Large intestine (tissue), 3 donors: ENCODE data around the gene ANKRD22. TPM values are rescaled to one million over a fixed set of nuclear protein-coding genes. Genes with fewer than 3 reads are reported as not detected.
A peak's percentile ranks its signal among the peaks of the same experiment; 100 is the strongest.

Experiments used
- DNase-seq, 2 donors: peaks; one replicate each; pipeline versions ENCODE4 v3.0.0 to v3.0.0-alpha.2; 2013
- H3K27ac ChIP-seq: one replicate; pipeline ENCODE4 v1.5.1; 2013; ENCODE audit warnings: low read length
- H3K27me3 ChIP-seq: 2 replicates; pipeline ENCODE4 v1.6.1; 2013; ENCODE audit warnings: low read length; ENCODE audit not compliant: control insufficient read depth, insufficient read depth
- H3K36me3 ChIP-seq: 2 replicates; pipeline ENCODE4 v1.6.1; 2013; ENCODE audit warnings: low read length; ENCODE audit not compliant: control insufficient read depth, insufficient read depth
- H3K4me1 ChIP-seq: one replicate; pipeline ENCODE4 v1.6.1; 2013; ENCODE audit warnings: low read length; ENCODE audit not compliant: control insufficient read depth, insufficient read depth
- H3K4me3 ChIP-seq: one replicate; pipeline ENCODE4 v1.5.1; 2013; ENCODE audit warnings: low read length
- H3K9me3 ChIP-seq: one replicate; pipeline ENCODE4 v1.6.1; 2013; ENCODE audit warnings: mild to moderate bottlenecking, low read depth, low read length, moderate library complexity; ENCODE audit not compliant: control insufficient read depth
- WGBS: methylation state at CpG from one replicate; pipeline ENCODE4 v1.1.5; 2013; ENCODE audit warnings: low lambda C conversion rate; ENCODE audit not compliant: insufficient coverage; 5-methylcytosine and 5-hydroxymethylcytosine counted together
- polyA plus RNA-seq: library from polyadenylated mRNA; unstranded; fragments of 120-200 nt; gene quantifications from one replicate; pipeline ENCODE4 v1.2.1, GENCODE V29; 2013

Gene ANKRD22
- polyA plus RNA-seq, 1 donor, result 1.3 TPM

DNA sequence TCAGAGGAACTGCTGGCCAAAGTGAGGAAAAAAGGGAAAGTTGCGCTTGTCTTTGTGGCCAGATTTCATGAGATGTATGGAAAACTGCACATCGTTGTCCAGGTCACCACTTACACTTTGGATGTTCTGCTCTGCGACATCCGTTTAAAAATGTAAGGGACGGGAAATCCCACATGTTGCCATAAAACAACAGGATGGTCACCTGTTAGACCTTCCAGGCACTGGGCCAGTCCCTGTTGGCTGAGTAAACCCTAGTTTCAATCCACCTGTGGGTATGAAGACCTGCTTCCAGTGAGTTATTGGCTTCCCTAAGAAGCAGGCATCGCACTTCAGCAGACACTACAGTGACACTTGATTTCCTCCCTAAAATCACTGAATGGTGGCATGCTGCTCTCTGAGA is 25.7 kb upstream of the ANKRD22 start:
- Histone ChIP-seq H3K27ac (no peak overlapping the region), H3K9me3 (no peaks in the 10 kb centered on the region), H3K4me1 (peaks cover 8% of the 10 kb centered on the region), H3K36me3 (no peaks in the 10 kb centered on the region), H3K4me3 (no peak overlapping the region), H3K27me3 (no peaks in the 10 kb centered on the region)
- WGBS, result no CpG with 5 or more reads among the region's 6 CpGs
- no peak for DNase-seq

DNA sequence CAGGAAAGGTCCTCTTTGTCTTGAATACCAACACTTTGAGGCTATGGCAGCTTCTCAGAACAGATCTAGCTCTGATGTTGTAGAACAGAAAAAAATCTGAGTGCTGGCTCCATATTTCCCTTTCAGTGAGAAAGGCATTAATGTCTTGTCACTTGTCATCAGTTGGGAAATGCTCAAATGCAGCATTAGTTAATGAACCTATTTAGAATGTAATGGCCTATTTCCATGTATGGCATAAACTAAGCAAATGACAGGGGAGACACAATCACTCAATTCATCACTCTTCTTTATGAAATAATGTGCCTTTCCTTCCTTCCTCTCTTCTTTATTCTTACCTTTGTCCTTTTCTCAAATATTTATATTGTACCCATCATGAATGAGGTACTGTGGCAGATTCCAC is 23.4 kb upstream of the ANKRD22 start:
- H3K9me3 ChIP-seq, result no peaks in the 10 kb centered on the region
- no peak overlapping the region for H3K4me3 ChIP-seq
- H3K27me3 ChIP-seq, result no peaks in the 10 kb centered on the region
- peaks cover 8% of the 10 kb centered on the region for H3K4me1 ChIP-seq
- no peaks in the 10 kb centered on the region for H3K36me3 ChIP-seq
- no peak overlapping the region for H3K27ac ChIP-seq
- no peak for DNase-seq

DNA sequence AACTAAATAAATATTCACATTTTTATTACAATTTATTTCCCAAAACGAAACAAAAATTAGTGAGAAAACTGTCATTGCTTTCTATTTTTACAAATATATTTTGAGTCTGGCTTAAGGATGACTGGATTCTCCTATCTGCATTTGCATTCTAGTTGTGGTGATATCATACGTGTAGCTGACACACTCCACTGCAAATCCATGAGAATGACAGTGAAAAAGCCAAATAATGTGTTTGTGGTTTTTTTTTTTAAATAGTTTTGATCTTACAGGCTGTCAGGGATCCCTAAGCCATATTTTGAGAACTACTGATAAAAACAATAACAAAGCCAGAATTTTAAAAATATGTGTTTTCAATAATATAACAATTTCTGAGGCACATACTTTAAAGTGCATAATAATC is 22.6 kb upstream of the ANKRD22 start:
- Histone ChIP-seq H3K9me3 (no peaks in the 10 kb centered on the region), H3K27me3 (no peaks in the 10 kb centered on the region)

DNA sequence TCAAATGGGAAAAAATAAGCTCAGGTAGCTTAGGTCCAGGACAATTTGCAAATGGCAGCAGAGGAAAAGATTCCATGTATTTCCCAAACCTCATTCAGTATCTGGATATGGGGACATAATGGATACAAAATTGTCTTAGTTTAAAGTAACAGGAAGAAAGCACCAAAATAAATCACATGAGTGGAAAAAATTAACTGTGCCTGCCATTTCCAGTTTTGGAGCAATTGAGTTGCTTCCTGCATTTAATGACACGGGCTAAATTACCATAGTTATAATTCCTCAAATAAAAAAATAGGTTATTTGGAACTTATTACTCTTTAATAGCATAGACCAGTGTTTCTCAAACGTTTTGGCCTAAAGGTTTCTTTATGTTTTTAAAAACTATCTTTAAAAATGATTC is 22.1 kb upstream of the ANKRD22 start:
- Histone ChIP-seq H3K27me3 (no peaks in the 10 kb centered on the region), H3K4me1 (no peaks in the 10 kb centered on the region), H3K4me3 (no peak overlapping the region), H3K27ac (no peak overlapping the region), H3K9me3 (no peaks in the 10 kb centered on the region), H3K36me3 (no peaks in the 10 kb centered on the region)
- 86% methylated on average over 1 of the region's 2 CpGs for WGBS
- DNase-seq, result no peak

More for the DNA sequence above, 22.6 kb upstream of the ANKRD22 start:
- peaks cover 3% of the 10 kb centered on the region for H3K4me1 ChIP-seq
- H3K4me3 ChIP-seq, result no peak overlapping the region
- no peak for DNase-seq
- WGBS, result 100% methylated on average over 1 of the region's 2 CpGs
- no peaks in the 10 kb centered on the region for H3K36me3 ChIP-seq
- H3K27ac ChIP-seq, result no peak overlapping the region

DNA sequence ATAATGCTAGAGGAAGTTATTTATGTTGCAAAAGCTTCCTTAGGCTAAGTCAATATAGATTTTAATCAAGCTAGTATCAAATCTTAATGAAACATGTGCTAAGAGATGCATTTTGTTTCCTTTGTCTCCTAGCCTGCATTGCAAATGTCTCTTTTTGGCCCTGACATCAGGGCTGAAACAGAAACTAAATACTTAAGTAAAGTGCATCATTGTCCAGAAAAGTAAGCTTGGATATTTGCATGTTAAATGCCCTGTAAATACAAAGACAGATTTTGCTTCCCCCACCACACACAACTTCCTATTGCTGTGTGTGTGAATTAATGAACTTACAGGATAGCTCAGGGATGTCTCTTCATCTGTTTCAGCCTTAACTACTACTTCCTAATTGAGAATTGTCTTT is 18.4 kb upstream of the ANKRD22 start:
- DNase-seq, result no peak
- Histone ChIP-seq H3K27ac (no peak overlapping the region), H3K4me1 (no peaks in the 10 kb centered on the region), H3K36me3 (no peaks in the 10 kb centered on the region), H3K27me3 (no peaks in the 10 kb centered on the region), H3K9me3 (no peaks in the 10 kb centered on the region), H3K4me3 (no peak overlapping the region)

DNA sequence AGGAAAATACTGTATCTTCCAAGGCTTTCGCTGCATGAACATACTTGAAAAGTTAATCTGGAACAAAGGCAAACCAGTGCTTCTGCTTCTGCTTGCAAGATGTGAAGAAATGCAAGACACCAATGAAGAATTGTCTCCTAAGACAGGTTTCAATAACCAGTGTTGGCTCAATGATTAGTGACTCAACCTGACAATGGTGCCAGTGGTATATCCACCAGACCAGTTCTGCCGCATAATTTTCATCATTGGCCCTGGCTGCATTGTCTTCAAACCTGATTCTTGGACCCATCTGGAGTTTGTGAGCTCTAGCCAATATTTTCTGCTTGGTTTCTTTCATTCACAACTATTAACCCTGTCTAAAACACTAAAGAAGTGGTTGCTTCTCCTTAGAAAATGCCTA is 14.8 kb upstream of the ANKRD22 start:
- Histone ChIP-seq H3K9me3 (no peaks in the 10 kb centered on the region), H3K27me3 (no peaks in the 10 kb centered on the region), H3K4me1 (no peaks in the 10 kb centered on the region), H3K27ac (no peak overlapping the region), H3K36me3 (no peaks in the 10 kb centered on the region), H3K4me3 (no peak overlapping the region)
- no CpG with 5 or more reads among the region's 2 CpGs for WGBS
- no peak for DNase-seq

DNA sequence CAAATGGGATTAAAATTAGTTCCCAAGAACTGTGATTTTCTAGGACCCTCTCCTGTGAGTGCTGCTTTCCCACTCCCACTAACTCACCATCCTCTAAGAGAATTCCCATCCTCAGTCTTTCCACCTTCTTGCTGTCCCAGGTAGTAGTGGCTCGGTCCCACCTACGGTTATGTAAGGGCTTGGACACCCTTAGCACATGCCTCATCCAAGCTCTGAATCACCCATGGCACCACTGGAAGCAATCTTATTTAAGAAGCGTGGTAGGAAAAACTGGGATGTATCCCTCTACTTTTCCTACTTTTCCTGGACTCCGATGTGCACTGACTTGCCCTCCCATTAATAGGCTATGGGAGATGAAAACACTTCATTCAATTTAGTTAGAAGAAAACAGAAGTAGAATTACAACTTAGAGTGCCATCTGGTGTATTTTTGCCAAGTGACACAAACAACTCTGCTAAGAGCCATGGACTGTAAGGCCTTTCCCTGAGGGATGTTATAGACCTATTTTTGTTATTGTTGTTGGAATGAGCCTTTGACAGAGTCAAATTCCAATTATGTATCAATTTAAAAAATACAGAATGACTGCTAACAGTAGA is 13.7 kb upstream of the ANKRD22 start:
- Histone ChIP-seq H3K36me3 (no peaks in the 10 kb centered on the region), H3K4me1 (no peaks in the 10 kb centered on the region), H3K27ac (no peak overlapping the region), H3K9me3 (no peaks in the 10 kb centered on the region), H3K27me3 (no peaks in the 10 kb centered on the region), H3K4me3 (no peak overlapping the region)
- DNase-seq, result peak in 1 of 2 donors; percentile 44
- 100% methylated on average over 3 of the region's 4 CpGs for WGBS

DNA sequence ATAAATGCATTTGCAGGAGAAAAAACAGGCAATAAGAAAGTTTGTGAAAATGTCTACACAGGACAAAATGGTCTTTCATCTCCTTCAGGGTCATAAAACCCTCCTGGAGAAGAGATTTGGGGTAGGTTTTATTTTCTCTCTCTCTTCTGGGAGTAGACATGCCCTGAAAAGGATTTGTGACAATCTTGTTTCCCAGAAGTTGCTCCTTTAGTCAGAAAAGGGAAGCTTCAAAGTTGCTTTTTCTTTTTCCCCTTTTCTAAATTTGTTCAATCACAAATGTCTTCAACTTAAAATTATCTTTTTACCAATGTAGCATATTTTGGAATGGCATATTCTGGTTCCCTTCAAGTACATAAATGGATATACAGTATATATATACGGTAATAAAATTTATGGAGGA is 9.4 kb upstream of the ANKRD22 start:
- Histone ChIP-seq H3K4me3 (no peak overlapping the region), H3K4me1 (peaks cover 14% of the 10 kb centered on the region), H3K27me3 (no peaks in the 10 kb centered on the region), H3K27ac (no peak overlapping the region), H3K36me3 (no peaks in the 10 kb centered on the region), H3K9me3 (no peaks in the 10 kb centered on the region)
- DNase-seq, result no peak
- WGBS, result 10% methylated on average over 1 of the region's 1 CpG

DNA sequence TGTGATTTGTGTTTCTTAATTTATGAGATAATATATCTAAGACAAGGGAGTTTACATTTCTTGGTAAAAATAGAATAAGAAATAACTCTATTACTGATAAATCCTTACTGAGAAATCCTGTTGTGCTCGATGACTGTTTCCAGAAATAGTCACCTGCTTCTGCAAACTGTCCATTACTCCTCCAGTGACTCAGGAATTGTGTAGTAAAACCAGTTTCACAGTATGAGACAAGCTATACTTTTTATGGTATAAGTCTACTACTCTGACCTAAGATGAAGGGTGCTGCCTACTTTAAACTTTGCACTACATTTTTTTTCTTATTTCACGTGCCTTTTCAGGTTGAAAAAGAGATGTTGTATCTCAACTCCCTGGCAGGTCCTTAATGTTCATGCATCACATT is 6.8 kb upstream of the ANKRD22 start:
- peak; percentile 79 to 92 for DNase-seq
- Histone ChIP-seq H3K27ac (peak overlapping the region; percentile 88), H3K4me3 (no peak overlapping the region), H3K36me3 (no peaks in the 10 kb centered on the region), H3K9me3 (no peaks in the 10 kb centered on the region), H3K4me1 (peaks cover 14% of the 10 kb centered on the region), H3K27me3 (no peaks in the 10 kb centered on the region)
- 7% methylated on average over 2 of the region's 2 CpGs for WGBS

DNA sequence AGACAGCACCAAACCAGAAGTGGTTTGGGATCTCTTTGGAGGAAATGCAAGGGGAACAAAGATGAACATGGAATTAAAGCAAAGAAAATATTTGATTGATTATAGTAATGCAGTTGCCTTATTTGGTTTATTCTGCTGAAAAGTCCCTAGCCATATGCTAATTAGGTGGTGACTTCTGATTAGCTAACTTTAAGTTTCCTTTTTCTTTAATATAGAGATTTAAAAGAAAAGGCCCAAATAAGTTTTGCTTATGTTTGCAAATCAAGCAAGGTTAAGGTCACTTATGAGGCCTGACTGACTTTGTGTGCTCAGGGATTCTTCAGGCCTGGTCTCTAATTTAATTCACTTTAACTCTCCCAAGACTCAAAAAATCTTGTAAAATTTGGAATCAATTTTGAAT is 6.2 kb upstream of the ANKRD22 start:
- no peaks in the 10 kb centered on the region for H3K36me3 ChIP-seq
- no peak overlapping the region for H3K4me3 ChIP-seq
- no peaks in the 10 kb centered on the region for H3K9me3 ChIP-seq
- peak overlapping the region; percentile 88 for H3K27ac ChIP-seq
- H3K4me1 ChIP-seq, result peaks cover 14% of the 10 kb centered on the region
- no peak for DNase-seq
- H3K27me3 ChIP-seq, result no peaks in the 10 kb centered on the region

DNA sequence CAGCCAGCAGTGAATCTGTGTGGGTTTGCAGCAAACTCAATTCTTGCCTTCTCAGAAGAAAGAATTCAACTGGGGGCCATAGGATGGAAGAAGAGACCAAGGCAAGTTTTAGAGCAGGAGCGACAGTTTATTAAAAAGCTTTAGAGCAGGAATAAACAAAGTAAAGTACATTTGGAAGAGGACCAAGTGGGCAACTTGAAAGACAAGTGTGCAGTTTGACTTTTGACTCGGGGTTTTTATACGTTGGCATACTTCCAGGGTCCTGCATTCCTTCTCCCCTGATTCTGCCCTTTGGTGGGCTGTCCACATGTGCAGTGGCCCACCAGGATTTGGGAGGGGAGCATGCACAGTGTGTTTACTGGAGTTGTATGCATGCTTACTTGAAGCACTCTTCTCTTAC is 3.0 kb upstream of the ANKRD22 start:
- WGBS, result 56% methylated on average over 1 of the region's 3 CpGs
- peaks cover 14% of the 10 kb centered on the region for H3K4me1 ChIP-seq
- H3K36me3 ChIP-seq, result no peaks in the 10 kb centered on the region
- no peak for DNase-seq
- H3K27ac ChIP-seq, result no peak overlapping the region
- H3K9me3 ChIP-seq, result no peaks in the 10 kb centered on the region
- no peaks in the 10 kb centered on the region for H3K27me3 ChIP-seq
- H3K4me3 ChIP-seq, result no peak overlapping the region
